Cardiac atrium fibroblast (primary cell): ENCODE data around the gene TTLL1. TPM values are rescaled to one million over a fixed set of nuclear protein-coding genes. Genes with fewer than 3 reads are reported as not detected.

Experiments
- total RNA-seq: library from RNA; depleted of rRNA; stranded (reverse); fragments of >200 nt; gene quantifications from 2 replicates; pipeline ENCODE4 v1.2.3, GENCODE V29; 2015

TTLL1 gene
- total RNA-seq = 7.8 and 11.0 TPM in 2 replicates

DNA sequence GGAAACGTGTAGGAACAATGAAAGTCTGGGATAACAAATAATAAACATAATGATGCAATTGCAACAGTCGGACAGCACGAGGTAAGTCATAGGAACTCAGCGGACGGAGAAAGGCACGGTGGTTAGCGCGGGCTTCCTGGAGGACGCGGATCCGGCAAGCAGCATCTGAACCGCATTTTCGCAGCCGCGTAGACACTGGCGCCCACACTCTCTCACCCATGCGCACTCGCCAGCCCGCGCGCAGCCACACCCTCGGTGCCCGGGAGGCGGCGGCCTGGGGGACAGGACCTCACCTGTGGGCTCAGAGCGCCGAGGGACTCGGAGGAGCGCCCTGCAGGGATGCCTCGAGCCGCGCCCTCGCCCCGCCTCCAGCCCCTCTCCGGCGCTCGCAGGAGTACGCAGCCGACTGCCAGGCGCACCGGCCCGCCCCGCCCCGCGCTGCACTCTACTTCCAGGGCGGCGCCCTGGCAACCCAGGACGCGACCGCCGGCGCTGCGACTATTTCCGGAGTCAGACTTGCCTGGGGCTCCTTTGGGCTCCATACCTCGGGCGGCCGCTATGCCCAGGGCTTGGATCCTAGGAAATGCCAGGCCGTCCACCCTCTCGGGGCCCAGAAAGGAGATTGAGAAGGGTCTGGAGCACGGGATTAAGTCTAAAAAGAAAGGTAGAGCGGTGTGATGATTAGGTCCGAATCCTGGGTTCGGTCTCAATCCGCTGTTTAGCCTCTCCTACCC is at the start of gene TTLL1:
Gene TTLL1 (minus strand): TSS at position 408 of the 734 bp plus-strand sequence. CDS start 13,805 bp downstream, outside the sequence.

DNA sequence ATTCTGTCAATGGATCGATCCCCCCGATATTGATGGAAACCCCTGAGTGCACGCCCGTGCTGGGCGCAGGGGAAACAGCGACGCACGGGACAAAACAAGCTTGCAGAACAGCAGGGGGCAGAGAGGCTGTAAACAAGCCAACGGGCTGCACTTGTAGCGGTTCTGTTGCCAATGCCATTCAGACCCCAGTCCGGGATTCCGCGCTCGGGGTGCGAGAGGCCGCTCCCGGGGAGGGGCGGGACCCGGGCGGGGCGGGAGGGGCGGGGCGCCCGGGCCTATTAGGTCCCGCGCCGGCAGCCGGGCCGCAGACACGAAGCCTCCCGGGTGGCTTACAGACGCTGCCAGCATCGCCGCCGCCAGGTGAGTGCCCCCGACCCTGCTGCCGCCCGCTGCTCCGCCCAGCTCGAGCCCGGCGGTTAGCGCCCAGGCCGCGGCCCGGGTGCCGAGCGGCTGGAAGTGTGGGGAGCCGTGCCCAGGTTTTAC is 21.3 kb upstream of the TTLL1 start, which contains the start of gene BIK:
Gene BIK (plus strand): TSS at position 307 of the 483 bp plus-strand sequence. CDS start 13,273 bp downstream, outside the sequence.

GRCh38 chr22:43014869-43015676 is 74.1 kb downstream of the TTLL1 start, which contains the start of gene PACSIN2:
Gene PACSIN2 (minus strand): TSS chr22:43015149. CDS start chr22:42912080, 103,069 bp downstream.

Other genes with a start within 250 kb of the TTLL1 start
- gene ARFGAP3, start 232.1 kb downstream of the TTLL1 start, total RNA-seq = 50.9 and 68.0 TPM in 2 replicates
- gene PACSIN2, start 74.2 kb downstream of the TTLL1 start, total RNA-seq = 30.6 and 34.8 TPM in 2 replicates
- not detected in 2 replicates for gene BIK, start 21.4 kb upstream of the TTLL1 start, total RNA-seq
- 13.4 and 19.8 TPM in 2 replicates for gene MCAT, start 54.0 kb upstream of the TTLL1 start, total RNA-seq
- 669 and 696 TPM in 2 replicates for gene TSPO, start 62.2 kb upstream of the TTLL1 start, total RNA-seq
- 29.8 and 31.3 TPM in 2 replicates for gene TTLL12, start 97.7 kb upstream of the TTLL1 start, total RNA-seq